ENCODE results near the gene FANCF.
"Not testable (repeated sequence)": the region's sequence is repeated elsewhere in the genome, so short reads cannot be mapped to it uniquely, and the experiment has no call there.

The FANCF gene

GRCh38 chr11:22625448-22626287 lies at the start of gene FANCF:
FANCF (minus strand) TSS chr11:22625823; CDS start chr11:22625810, 13 bp downstream.
- H3K27ac ChIP-seq, result peak within 1 kb of the TSS; percentile 87
- peak; percentile 95 for DNase-seq (ENCODE audit: low read depth, low spot score)

DNA sequence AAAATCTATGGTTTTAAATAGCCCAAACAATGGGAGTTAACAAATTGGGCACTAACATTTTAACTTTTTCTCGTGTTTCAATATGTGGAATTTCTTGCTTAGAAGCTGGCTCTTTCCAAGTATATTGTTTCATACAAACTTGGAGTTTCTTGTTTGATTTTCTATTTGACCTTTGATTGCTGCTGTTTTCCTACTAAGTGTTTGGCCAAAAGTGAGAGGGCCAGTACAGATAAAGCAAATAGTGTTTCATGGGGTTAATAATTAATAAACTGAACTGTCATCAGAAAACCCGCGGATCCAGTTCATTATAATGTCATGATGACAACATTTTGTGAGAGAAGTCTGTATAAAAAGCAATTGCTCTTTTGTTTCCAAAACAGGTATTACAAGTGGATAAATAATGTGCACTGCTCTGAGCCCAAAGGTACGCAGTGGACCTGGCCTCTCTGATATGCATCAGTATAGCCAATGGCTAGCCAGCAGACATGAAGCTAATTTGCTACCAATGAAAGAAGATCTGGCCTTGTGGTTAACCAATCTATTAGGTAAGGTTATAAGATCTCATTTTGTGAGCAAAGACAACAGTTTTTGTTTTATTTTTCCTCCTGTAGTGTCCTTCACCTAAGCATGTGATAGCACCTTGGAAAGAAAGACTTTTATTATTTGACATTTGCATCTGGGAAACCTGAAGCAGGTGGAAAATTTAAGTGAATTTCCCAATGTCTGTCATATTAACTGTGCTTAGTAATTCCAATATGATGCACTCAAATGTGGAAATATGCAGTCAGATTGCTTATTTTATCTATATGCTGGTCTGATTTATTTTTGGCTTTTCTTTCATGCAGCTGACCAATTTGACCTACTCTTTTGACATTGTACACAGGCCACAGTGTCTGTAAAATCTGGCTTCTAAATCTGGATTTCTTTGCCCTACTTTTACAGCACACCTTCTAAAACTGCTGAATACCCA lies 49.1 kb upstream of the FANCF start:
- DNase-seq (ENCODE audit: low read depth, low spot score), result no peak
- H3K27ac ChIP-seq, result no peak overlapping the region

- H3K27ac ChIP-seq, result no peak overlapping the region
- no peak for DNase-seq (ENCODE audit: low read depth, low spot score)
Measured at GRCh38 chr11:22671751-22672150, 46.1 kb upstream of the FANCF start.

DNA sequence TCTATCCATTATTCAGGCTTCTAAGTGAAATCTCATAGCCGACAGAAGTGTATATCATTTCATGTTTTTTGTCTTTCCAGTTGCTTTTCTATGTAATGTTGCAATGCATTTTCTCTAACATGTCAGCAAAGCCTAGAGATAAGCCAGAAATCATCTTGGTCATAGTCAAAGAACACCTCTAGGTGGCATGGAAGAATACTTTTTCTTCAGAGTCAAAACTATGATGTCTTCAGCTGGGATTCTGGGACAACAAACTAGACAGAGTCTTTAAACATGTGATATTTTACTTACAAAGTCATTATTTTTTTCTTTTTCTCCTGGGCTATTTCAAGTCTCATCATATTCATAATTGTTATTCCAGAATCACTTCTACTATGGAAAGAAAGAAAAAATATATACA lies 45.2 kb upstream of the FANCF start:
- no peak overlapping the region for H3K27ac ChIP-seq
- DNase-seq (ENCODE audit: low read depth, low spot score), result no peak

DNA sequence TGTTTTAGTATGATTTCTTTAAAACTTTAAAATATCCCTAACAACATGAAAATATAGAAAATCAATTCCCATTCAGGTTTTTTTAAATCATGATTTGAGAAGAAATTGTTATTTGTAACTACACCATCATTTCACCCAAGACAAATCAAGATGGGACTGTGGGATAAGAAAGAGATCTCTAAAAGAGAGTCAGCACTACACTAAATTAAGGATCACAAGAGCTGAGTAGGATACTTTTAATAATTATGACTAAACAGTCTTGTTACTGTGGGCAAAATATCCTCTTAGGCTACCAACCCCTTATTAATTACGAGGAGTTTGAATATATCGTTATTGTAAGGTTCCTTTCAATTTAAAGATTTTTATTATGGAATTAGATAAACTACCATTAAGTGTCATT lies 43.7 kb upstream of the FANCF start:
- H3K27ac ChIP-seq, result no peak overlapping the region
- DNase-seq (ENCODE audit: low read depth, low spot score), result no peak

GRCh38 chr11:22668005-22668796 lies 42.6 kb upstream of the FANCF start:
- no peak for DNase-seq (ENCODE audit: low read depth, low spot score)
- no peak overlapping the region for H3K27ac ChIP-seq

GRCh38 chr11:22666688-22667439 lies 41.2 kb upstream of the FANCF start:
- no peak for DNase-seq (ENCODE audit: low read depth, low spot score)
- H3K27ac ChIP-seq, result no peak overlapping the region

- no peak for DNase-seq (ENCODE audit: low read depth, low spot score)
- no peak within 1 kb of the TSS for H3K27ac ChIP-seq
Measured at GRCh38 chr11:22666325-22666687, 40.7 kb upstream of the FANCF start, which contains the start of gene GAS2. GAS2 (plus strand) TSS chr11:22666611; CDS start chr11:22674870, 8,259 bp downstream.

- no peak overlapping the region for H3K27ac ChIP-seq
- no peak for DNase-seq (ENCODE audit: low read depth, low spot score)
Measured at GRCh38 chr11:22659783-22660182, 34.2 kb upstream of the FANCF start.

DNA sequence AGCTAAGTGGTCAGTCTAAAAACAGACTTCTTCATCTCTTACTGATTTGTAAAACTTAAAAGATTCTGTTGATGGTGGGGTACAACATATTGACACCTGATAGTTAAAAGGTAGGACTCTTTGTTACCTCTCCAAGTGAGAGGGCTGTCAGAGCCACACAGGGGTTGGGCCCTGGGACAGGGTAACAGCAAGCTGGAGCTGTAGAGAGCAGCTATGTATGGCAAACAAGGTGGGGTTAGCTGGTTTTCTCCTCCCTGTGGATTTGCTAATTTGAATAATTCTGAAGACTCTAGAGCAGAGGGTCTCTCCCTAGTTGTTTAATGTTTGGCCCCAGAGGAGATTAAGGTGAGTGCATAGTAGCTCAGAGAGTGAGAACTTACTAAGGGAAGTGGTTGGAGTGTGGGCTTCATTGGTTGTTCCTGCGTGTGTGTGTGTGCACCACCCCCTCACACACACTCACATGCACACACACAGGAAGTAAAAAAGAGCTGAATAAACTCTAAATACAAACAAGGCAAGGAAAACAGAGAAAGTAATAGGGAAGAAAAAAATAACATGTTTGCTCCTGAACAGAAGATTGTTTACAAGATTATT lies 31.6 kb upstream of the FANCF start:
- no peak for DNase-seq (ENCODE audit: low read depth, low spot score)
- H3K27ac ChIP-seq, result no peak overlapping the region

DNA sequence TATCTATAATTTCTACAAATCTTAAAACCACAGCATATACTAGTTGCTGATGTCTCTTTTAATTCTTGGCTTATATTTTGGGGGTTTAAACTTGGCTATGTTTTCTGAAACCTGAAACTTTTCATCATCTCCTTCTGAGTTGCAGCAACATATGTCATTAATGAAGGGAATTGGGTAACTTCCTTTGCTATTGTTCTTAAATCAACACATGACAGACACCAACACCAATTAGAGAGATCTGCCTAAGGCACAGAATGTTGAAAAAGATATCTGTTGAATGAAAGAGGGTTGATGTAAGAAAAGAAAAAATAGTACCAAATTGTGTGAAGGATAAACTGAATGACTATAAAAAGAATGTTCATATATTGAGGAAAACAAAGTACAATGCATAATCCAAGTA lies 30.5 kb upstream of the FANCF start:
- DNase-seq (ENCODE audit: low read depth, low spot score), result no peak

GRCh38 chr11:22652346-22652745 lies 26.7 kb upstream of the FANCF start:
- not testable (repeated sequence) for DNase-seq (ENCODE audit: low read depth, low spot score); H3K27ac ChIP-seq

More for the DNA sequence above, 30.5 kb upstream of the FANCF start:
- H3K27ac ChIP-seq, result no peak overlapping the region

DNA sequence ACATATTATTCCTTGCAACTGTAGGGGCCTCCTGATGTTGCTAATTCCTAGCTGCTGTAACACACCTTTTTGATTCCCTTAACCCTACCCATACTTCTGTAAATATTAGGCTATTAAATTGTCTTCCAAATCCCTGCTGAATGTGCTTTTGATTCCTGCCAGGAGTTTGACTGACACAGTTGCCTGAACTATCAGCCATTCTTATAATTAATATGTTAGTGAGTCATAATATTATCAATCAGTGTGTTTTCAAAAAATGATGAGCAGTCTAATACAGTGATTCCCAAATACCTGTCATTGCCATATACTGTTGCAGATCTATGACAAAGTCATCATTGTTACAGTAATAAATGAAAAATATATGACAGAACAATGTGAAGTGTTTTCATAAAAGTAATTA lies 15.9 kb upstream of the FANCF start:
- no peak overlapping the region for H3K27ac ChIP-seq
- no peak for DNase-seq (ENCODE audit: low read depth, low spot score)

DNA sequence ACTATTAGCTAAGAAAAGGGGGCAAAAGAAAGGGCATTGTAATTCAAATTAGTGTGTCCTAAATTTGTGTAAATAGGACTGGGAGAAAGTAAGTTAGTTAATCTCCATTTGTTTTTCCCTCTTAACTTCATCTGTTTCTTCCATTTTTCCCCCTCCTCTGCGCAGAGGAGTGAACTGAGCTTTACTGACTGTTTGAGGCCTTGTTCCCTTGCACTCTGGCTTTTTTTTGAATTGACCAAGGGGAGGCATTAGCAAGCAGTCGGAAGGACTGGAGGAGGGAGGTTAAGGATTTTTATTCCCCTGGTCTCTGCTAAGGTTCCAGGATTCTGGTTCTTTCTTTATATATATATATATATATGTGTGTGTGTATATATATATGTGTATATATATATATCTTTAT lies 15.2 kb upstream of the FANCF start:
- DNase-seq (ENCODE audit: low read depth, low spot score), result no peak
- no peak overlapping the region for H3K27ac ChIP-seq

DNA sequence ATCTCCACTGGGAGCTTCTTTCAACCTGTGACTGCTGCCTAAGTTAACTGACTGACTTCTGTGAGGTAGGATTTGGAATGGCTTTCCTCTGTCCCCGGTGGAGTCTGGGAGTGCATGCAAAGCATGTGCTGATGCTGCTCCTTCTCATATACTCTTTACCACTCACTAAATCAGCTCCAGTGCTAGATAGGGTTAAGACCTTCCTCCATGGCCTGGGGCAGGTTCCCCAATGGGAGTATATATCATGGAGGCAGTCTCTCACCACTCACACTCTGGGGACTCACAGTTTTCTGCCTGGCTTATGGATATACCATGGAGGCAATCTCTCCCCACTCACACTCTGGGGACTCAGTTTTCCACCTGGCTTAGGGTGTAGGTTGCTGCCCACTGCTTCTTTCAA lies 10.1 kb upstream of the FANCF start:
- no peak for DNase-seq (ENCODE audit: low read depth, low spot score)

DNA sequence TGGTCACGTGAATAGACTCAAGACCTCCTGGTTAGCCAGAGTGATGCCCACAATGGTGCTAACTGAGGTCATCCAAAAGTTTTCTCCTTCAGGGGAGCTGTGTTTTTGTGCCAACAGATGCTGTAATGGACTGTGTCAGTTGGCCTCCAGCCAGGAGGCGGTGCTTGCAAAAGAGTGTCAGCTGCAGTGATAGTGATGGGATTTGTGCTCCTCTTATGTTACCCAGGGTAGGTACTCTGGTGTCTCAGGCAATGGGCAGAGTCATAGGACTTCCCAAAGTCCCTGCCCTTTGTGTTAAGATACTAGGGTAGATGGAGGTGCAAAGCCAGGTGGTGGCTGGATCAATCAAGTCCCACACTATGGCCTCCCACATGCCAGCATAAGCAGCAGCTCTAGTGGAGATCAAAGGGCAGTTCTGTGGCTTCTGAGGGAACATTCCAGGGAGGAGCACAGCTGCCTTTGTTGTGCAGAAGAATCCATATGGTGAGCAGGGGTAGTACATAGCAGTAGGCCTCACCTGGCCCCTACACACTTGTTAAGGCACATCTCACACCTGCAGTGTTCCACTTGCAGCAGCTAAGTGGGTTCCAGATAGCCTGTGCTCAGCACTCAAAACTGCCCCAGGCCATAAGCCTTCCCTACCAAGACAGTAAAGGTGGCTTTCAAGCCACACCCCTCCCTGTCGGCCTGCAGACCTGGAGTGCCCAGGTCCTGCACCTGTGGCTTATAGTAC lies 9.4 kb upstream of the FANCF start:
- no peak for DNase-seq (ENCODE audit: low read depth, low spot score)

More for the DNA sequence above, 10.1 kb upstream of the FANCF start:
- no peak overlapping the region for H3K27ac ChIP-seq

DNA sequence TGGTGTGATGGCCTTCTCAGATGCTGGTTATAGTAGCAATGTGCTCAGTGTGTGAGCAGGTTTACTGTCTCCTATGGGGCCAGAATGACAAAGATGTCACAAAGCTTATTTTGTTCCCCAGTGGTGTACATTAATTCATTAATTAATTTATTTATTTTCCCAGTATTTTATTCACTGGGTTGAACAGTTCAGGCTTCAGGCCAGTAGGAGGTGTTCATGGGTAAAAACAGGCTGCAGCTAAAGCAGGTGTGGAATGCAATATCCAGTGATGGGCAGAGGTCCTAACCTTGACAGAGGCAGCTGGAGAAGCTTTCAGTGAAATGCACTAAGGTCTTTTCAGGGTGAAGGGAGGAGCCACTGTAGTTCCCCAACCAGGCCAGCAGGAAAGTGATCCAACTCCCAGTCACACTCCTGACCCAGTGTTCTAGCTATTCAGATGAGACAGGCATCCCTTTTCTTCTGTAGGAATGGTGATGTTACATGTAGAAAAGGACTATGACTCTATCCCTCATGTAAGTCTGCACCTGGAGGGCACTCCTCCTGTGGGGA lies 7.8 kb upstream of the FANCF start:
- DNase-seq (ENCODE audit: low read depth, low spot score), result no peak
- no peak overlapping the region for H3K27ac ChIP-seq

More for the DNA sequence above, 9.4 kb upstream of the FANCF start:
- no peak overlapping the region for H3K27ac ChIP-seq

DNA sequence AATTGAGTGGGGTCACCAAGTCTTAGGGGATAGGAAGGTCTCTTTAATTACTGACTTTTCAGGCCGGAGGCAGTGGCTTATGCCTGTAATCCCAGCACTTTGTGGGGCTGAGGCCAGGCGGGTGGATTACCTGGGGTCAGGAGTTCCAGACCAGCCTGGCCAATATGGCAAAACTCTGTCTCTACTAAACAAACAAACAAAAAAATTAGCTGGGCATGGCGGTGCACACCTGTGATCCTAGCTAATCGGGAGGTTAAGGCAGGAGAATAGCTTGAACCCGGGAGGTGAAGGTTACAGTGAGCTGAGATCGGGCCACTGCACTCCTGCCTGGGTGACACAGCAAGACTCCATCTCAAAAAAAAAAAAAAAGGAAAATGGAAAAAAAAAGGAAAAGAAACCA lies 1.8 kb upstream of the FANCF start:
- DNase-seq (ENCODE audit: low read depth, low spot score), result no peak
- H3K27ac ChIP-seq, result no peak overlapping the region
